H1 (cell line): ENCODE measurements around the gene PLIN1. TPM values are rescaled to one million over a fixed set of nuclear protein-coding genes. Genes with fewer than 3 reads are reported as not detected.

Source experiments
- CTCF ChIA-PET: fragments of 300-600 bp; sonication (Branson Sonifier 250); formaldehyde crosslinking; loops from one replicate; lab custom pipeline; 2021; ENCODE audit not compliant: partially characterized antibody; lab: Charles Lee
- POLR2A ChIA-PET: fragments of 300-600 bp; sonication (Branson Sonifier 250); formaldehyde crosslinking; loops from one replicate; lab custom pipeline; 2021; ENCODE audit warnings: inconsistent platforms; ENCODE audit not compliant: partially characterized antibody; lab: Charles Lee
- DNase-seq, 2 experiments: peaks; one replicate each; pipeline versions ENCODE4 v3.0.0 to v3.0.0-alpha.2; 2010 to 2022; ENCODE audit warnings: low spot score in 2 of 2, low read depth in 1 of 2, mixed read lengths in 1 of 2
- FAIRE-seq: peaks from 2 replicates; lab custom pipeline; 2011; peaks lifted over from hg19 to GRCh38; lab: Jason Lieb, UNC
- H2AFZ ChIP-seq: 2 replicates; pipeline ENCODE4 v1.8.1; 2012; ENCODE audit warnings: low read length, inconsistent platforms
- H2AK5ac ChIP-seq: 2 replicates; pipeline ENCODE4 v1.6.1; 2013; ENCODE audit warnings: low read depth, low read length
- H2BK120ac ChIP-seq: replicated peaks from 2 replicates; pipeline ENCODE3; 2013; ENCODE audit warnings: low read depth, low read length, inconsistent platforms
- H2BK12ac ChIP-seq: 2 replicates; pipeline ENCODE4 v1.6.1; 2013; ENCODE audit warnings: low read depth, low read length
- H2BK15ac ChIP-seq: 2 replicates; pipeline ENCODE4 v1.6.1; 2013; ENCODE audit warnings: low read length
- H2BK20ac ChIP-seq: 2 replicates; pipeline ENCODE4 v1.6.1; 2013; ENCODE audit warnings: low read length
- H2BK5ac ChIP-seq: 2 replicates; pipeline ENCODE4 v1.6.1; 2013; ENCODE audit warnings: low read depth, low read length
- H3K14ac ChIP-seq: 2 replicates; pipeline ENCODE4 v1.6.1; 2013; ENCODE audit warnings: inconsistent platforms; ENCODE audit not compliant: insufficient read length
- H3K18ac ChIP-seq: 2 replicates; pipeline ENCODE4 v1.6.1; 2013; ENCODE audit warnings: low read length; ENCODE audit errors: extremely low read depth
- H3K23ac ChIP-seq: 2 replicates; pipeline ENCODE4 v1.6.1; 2013; ENCODE audit warnings: inconsistent platforms; ENCODE audit not compliant: insufficient read length
- H3K23me2 ChIP-seq: 2 replicates; pipeline ENCODE4 v1.6.1; 2013; ENCODE audit warnings: low read depth, low read length
- H3K27ac ChIP-seq: 2 replicates; pipeline ENCODE4 v1.6.1; 2011; ENCODE audit warnings: low read depth, low read length, inconsistent platforms
- H3K27me3 ChIP-seq, 4 experiments: replicated peaks in 1 of 4; 1 replicate in 1 of 4; 2 replicates in 3 of 4; pipeline versions ENCODE4 v1.6.1 to v1.8.1; 2011 to 2013; ENCODE audit warnings: low read length in 3 of 4, mild to moderate bottlenecking in 3 of 4, inconsistent platforms in 2 of 4, mixed read lengths in 2 of 4, moderate library complexity in 1 of 4; ENCODE audit not compliant: control insufficient read depth in 3 of 4, insufficient read depth in 3 of 4; ENCODE audit errors: extremely low read depth in 1 of 4
- H3K36me3 ChIP-seq, 4 experiments: 2 replicates each; pipeline versions ENCODE4 v1.6.1 to v1.8.1; 2011 to 2013; ENCODE audit warnings: mild to moderate bottlenecking in 4 of 4, low read length in 3 of 4, moderate library complexity in 2 of 4, control low read depth in 1 of 4, inconsistent platforms in 1 of 4; ENCODE audit not compliant: insufficient read depth in 4 of 4, control insufficient read depth in 2 of 4
- H3K4ac ChIP-seq: replicated peaks from 2 replicates; pipeline ENCODE3; 2013; ENCODE audit warnings: low read length, low read depth, mixed read lengths, inconsistent platforms; ENCODE audit not compliant: insufficient read length
- H3K4me1 ChIP-seq, 4 experiments: replicated peaks in 1 of 4; 1 replicate in 1 of 4; 2 replicates in 3 of 4; pipeline versions ENCODE4 v1.6.1 to v1.8.1; 2011 to 2013; ENCODE audit warnings: low read length in 3 of 4, inconsistent platforms in 2 of 4, mixed read lengths in 1 of 4; ENCODE audit not compliant: insufficient read depth in 4 of 4, control insufficient read depth in 3 of 4
- H3K4me2 ChIP-seq, 2 experiments: 2 replicates each; pipeline versions ENCODE4 v1.6.1 to v1.8.1; 2011 to 2013; ENCODE audit warnings: low read depth in 2 of 2, low read length in 2 of 2, control low read depth in 1 of 2, inconsistent platforms in 1 of 2, mild to moderate bottlenecking in 1 of 2; ENCODE audit not compliant: insufficient read depth in 1 of 2
- H3K4me3 ChIP-seq, 4 experiments: fragments of 200-600, 300-600 bp in 1 of 4; sonication (generic), shearing (Covaris generic), sonication (Bioruptor Twin) in 1 of 4; 2 replicates each; pipeline versions ENCODE4 v1.5.1 to v1.8.1; 2011 to 2016; ENCODE audit warnings: low read length in 4 of 4, low read depth in 3 of 4, control low read depth in 2 of 4, inconsistent platforms in 2 of 4, mild to moderate bottlenecking in 2 of 4, mixed read lengths in 1 of 4, moderate library complexity in 1 of 4; ENCODE audit not compliant: insufficient read depth in 2 of 4; ENCODE audit errors: extremely low read depth in 1 of 4
- H3K56ac ChIP-seq: replicated peaks from 2 replicates; pipeline ENCODE3; 2013; ENCODE audit warnings: low read depth, mild to moderate bottlenecking, mixed read lengths, low read length, inconsistent platforms; ENCODE audit not compliant: insufficient read length
- H3K79me1 ChIP-seq: 2 replicates; pipeline ENCODE4 v1.6.1; 2013; ENCODE audit warnings: low read depth, low read length, control low read depth
- H3K79me2 ChIP-seq, 2 experiments: 2 replicates each; pipeline versions ENCODE4 v1.6.1 to v1.8.1; 2012 to 2013; ENCODE audit warnings: low read length in 2 of 2, mild to moderate bottlenecking in 2 of 2, inconsistent platforms in 1 of 2; ENCODE audit not compliant: insufficient read depth in 2 of 2, control insufficient read depth in 1 of 2
- H3K9ac ChIP-seq, 4 experiments: replicated peaks in 1 of 4; 1 replicate in 1 of 4; 2 replicates in 3 of 4; pipeline versions ENCODE4 v1.6.1 to v1.8.1; 2011 to 2013; ENCODE audit warnings: low read depth in 3 of 4, low read length in 3 of 4, control low read depth in 2 of 4, mild to moderate bottlenecking in 2 of 4, moderate library complexity in 2 of 4, inconsistent platforms in 1 of 4; ENCODE audit errors: extremely low read depth in 1 of 4
- H3K9me3 ChIP-seq, 2 experiments: 2 replicates each; pipeline versions ENCODE4 v1.6.1 to v1.8.1; 2012 to 2013; ENCODE audit warnings: mild to moderate bottlenecking in 2 of 2, moderate library complexity in 2 of 2, control low read depth in 1 of 2, inconsistent platforms in 1 of 2, low read depth in 1 of 2, low read length in 1 of 2, mixed read lengths in 1 of 2; ENCODE audit not compliant: insufficient read depth in 2 of 2
- H4K20me1 ChIP-seq, 2 experiments: replicated peaks in 1 of 2; 2 replicates each; pipeline versions ENCODE3 to v1.8.1; 2011 to 2013; ENCODE audit warnings: inconsistent platforms in 2 of 2, low read length in 2 of 2, mild to moderate bottlenecking in 1 of 2; ENCODE audit not compliant: insufficient read depth in 2 of 2, control insufficient read depth in 1 of 2
- H4K5ac ChIP-seq: 2 replicates; pipeline ENCODE4 v1.6.1; 2013; ENCODE audit warnings: low read length, low read depth, mixed read lengths, inconsistent platforms; ENCODE audit not compliant: insufficient read length
- H4K8ac ChIP-seq: 2 replicates; pipeline ENCODE4 v1.8.0; 2013; ENCODE audit warnings: mild to moderate bottlenecking, moderate library complexity, low read length, inconsistent platforms; ENCODE audit not compliant: insufficient read depth; ENCODE audit errors: extremely low read depth
- H4K91ac ChIP-seq: replicated peaks from 2 replicates; pipeline ENCODE3; 2013; ENCODE audit warnings: low read length, mixed read lengths, inconsistent platforms; ENCODE audit not compliant: insufficient read length
- ASH2L ChIP-seq: fragments of 200-600, 300-600 bp; sonication (generic); IDR thresholded peaks from one replicate; pipeline ENCODE4 v1.7.1; 2017; ENCODE audit warnings: low read length
- EP300 ChIP-seq, 2 experiments: IDR thresholded peaks; 1 replicate in 1 of 2; 2 replicates in 1 of 2; pipeline ENCODE4 v1.6.1; 2011 to 2012; ENCODE audit warnings: low read depth in 2 of 2, low read length in 2 of 2, mild to moderate bottlenecking in 2 of 2, borderline replicate concordance in 1 of 2, inconsistent platforms in 1 of 2, moderate library complexity in 1 of 2
- EZH2 ChIP-seq: fragments of 200-600 bp; sonication (generic); IDR thresholded peaks from 2 replicates; pipeline ENCODE4 v1.7.1; 2012; ENCODE audit warnings: low read depth, mild to moderate bottlenecking, moderate library complexity, low read length, inconsistent platforms; ENCODE audit not compliant: severe bottlenecking
- HDAC2 ChIP-seq, 2 experiments: fragments of 300-600 bp in 1 of 2; sonication (generic) in 1 of 2; IDR thresholded peaks; 2 replicates each; pipeline ENCODE4 v1.6.1; 2011 to 2012; ENCODE audit warnings: low read depth in 2 of 2, low read length in 2 of 2, mild to moderate bottlenecking in 2 of 2, moderate library complexity in 2 of 2, borderline replicate concordance in 1 of 2, inconsistent platforms in 1 of 2
- RBBP5 ChIP-seq: IDR thresholded peaks from 2 replicates; pipeline ENCODE4 v1.7.1; 2012; ENCODE audit warnings: low read depth, mild to moderate bottlenecking, inconsistent platforms, low read length, moderate library complexity, borderline replicate concordance
- SIN3A ChIP-seq, 2 experiments: IDR thresholded peaks in 1 of 2; conservative IDR thresholded peaks in 1 of 2; 2 replicates each; pipeline ENCODE4 v1.6.1; 2011 to 2012; ENCODE audit warnings: low read length in 2 of 2, improper control_type of control experiment in 1 of 2, low read depth in 1 of 2, mild to moderate bottlenecking in 1 of 2
- SP1 ChIP-seq: IDR thresholded peaks from 2 replicates; pipeline ENCODE4 v1.6.1; 2011; ENCODE audit warnings: low read depth, low read length
- SRF ChIP-seq: IDR thresholded peaks from 2 replicates; pipeline ENCODE4 v1.6.1; 2011; ENCODE audit warnings: mild to moderate bottlenecking, low read depth, low read length, moderate library complexity
- TCF12 ChIP-seq: IDR thresholded peaks from 2 replicates; pipeline ENCODE4 v1.6.1; 2011; ENCODE audit warnings: low read depth, mild to moderate bottlenecking, low read length
- WGBS, 2 experiments: shearing (Covaris generic) in 1 of 2; methylation state at CpG; one replicate each; pipeline versions ENCODE4 v1.1.6 to v1.1.7; 2013 to 2015; ENCODE audit warnings: low lambda C conversion rate in 2 of 2, mixed read lengths in 2 of 2, inconsistent platforms in 1 of 2, low coverage in 1 of 2, missing lambda C conversion rate in 1 of 2; ENCODE audit not compliant: insufficient replicate concordance in 2 of 2, insufficient coverage in 1 of 2, insufficient read length in 1 of 2; ENCODE audit errors: extremely low coverage in 1 of 2, missing lambda C conversion rate in 1 of 2; 5-methylcytosine and 5-hydroxymethylcytosine counted together
- polyA plus RNA-seq, 7 experiments: library from polyadenylated mRNA; depleted of rRNA in 3 of 7; stranded (reverse) in 5 of 7; unstranded in 2 of 7; fragments of >200 nt in 5 of 7; fragments of 200-250 nt in 2 of 7; gene quantifications; 1 replicate in 5 of 7; 2 replicates in 1 of 7; 4 replicates in 1 of 7; pipeline versions ENCODE4 v1.2.1 to v1.2.3, GENCODE V29; 2011 to 2013; ENCODE audit warnings: missing spikeins in 2 of 7, mixed read lengths in 2 of 7
- total RNA-seq: library from RNA; stranded (reverse); fragmentation: NEBNext Ultra II Directional; extraction: Animal tissue kit (Norgen Biotek cat#: 25700); gene quantifications from 2 replicates; pipeline ENCODE4 v1.2.1, GENCODE V29; 2021

PLIN1 gene
- total and polyA plus RNA-seq, 2 of the 8 experiments (the other 6 are each of a cell fraction or from before 2014, with no cell fraction given) = 0.33 TPM; not detected in 1

GRCh38 chr15:89654847-89655805 lies 24.0 kb downstream of the PLIN1 start, which contains the start of gene KIF7:
KIF7 (minus strand) TSS chr15:89655467; CDS start chr15:89652930, 2,537 bp downstream.
- H2BK20ac ChIP-seq = no peak within 1 kb of the TSS
- no peak within 1 kb of the TSS for H3K4ac ChIP-seq
- H3K4me3 ChIP-seq = peak within 1 kb of the TSS; percentile 72 to 92 (median 82)
- H3K56ac ChIP-seq = no peak within 1 kb of the TSS
- peaks cover 0 to 8% of the 10 kb centered on the region in 2 experiments; a peak in 2 of 4 replicates for H3K79me2 ChIP-seq
- H2BK5ac ChIP-seq = no peak within 1 kb of the TSS
- H2BK12ac ChIP-seq = no peak within 1 kb of the TSS
- H3K9me3 ChIP-seq = no peaks in the 10 kb centered on the region
- peaks cover 3 to 5% of the 10 kb centered on the region in 2 experiments for H4K20me1 ChIP-seq
- peaks cover 8% of the 10 kb centered on the region; the same call in 1 of the 2 replicates for H3K79me1 ChIP-seq
- peak within 1 kb of the TSS; percentile 65 to 81 (median 77) for H3K9ac ChIP-seq
- H3K36me3 ChIP-seq = no peaks in the 10 kb centered on the region
- H3K23ac ChIP-seq = no peak within 1 kb of the TSS
- H2BK15ac ChIP-seq = no peak within 1 kb of the TSS
- H2AK5ac ChIP-seq = no peak within 1 kb of the TSS
- ChIA-PET CTCF (interaction anchor here (0.6 to 1.3 kb wide), 2 partner anchors 10 to 1179 kb away, joined by 3 to 6 read pairs; no protein-coding TSS in a partner anchor), POLR2A (interaction anchor here (0.6 to 1.8 kb wide), 3 partner anchors 10 to 448 kb away, joined by 3 to 9 read pairs (median 4); no protein-coding TSS in a partner anchor)
- WGBS, 2 experiments = 2% methylated on average over 74 of the region's 87 CpGs; no CpG with 5 or more reads in 1 of the 2 experiments
- peak within 1 kb of the TSS; percentile 94 to 99 for H3K4me2 ChIP-seq
- no peak within 1 kb of the TSS for H2BK120ac ChIP-seq
- DNase-seq = peak; percentile 31 to 87
- no peak within 1 kb of the TSS for H3K14ac ChIP-seq
- peaks cover 0 to 2% (median under 1%) of the 10 kb centered on the region in 4 experiments; a peak in 2 of 7 replicates for H3K4me1 ChIP-seq
- FAIRE-seq = no peak
- H4K91ac ChIP-seq = no peak within 1 kb of the TSS
- peak within 1 kb of the TSS; percentile 26; the same call in 1 of the 2 replicates for H3K18ac ChIP-seq
- H4K5ac ChIP-seq = no peak within 1 kb of the TSS
- H3K27ac ChIP-seq = no peak within 1 kb of the TSS
- peak within 1 kb of the TSS; percentile 37 for H2AFZ ChIP-seq
- peak within 1 kb of the TSS; percentile 94 for H4K8ac ChIP-seq
- peaks cover 5% of the 10 kb centered on the region; the same call in 1 of the 2 replicates for H3K23me2 ChIP-seq
- no peaks in the 10 kb centered on the region; a peak in 1 of 7 replicates for H3K27me3 ChIP-seq
- TF ChIP-seq EP300 (IDR thresholded peaks at IDR 0.05; ENCODE audit: borderline replicate concordance in 1 of 2, low read depth in 2 of 2, low read length in 2 of 2) = no peak
- no peak for TF ChIP-seq EZH2
- no peak for TF ChIP-seq HDAC2 (IDR thresholded peaks at IDR 0.05; ENCODE audit: borderline replicate concordance in 1 of 2, low read depth in 2 of 2, low read length in 2 of 2)
- no peak for TF ChIP-seq ASH2L
- TF ChIP-seq RBBP5 = no peak
- no peak for TF ChIP-seq TCF12
- no peak for TF ChIP-seq SP1
- peak; percentile 41 to 70; a peak in 2 of 4 replicates for TF ChIP-seq SIN3A (conservative IDR thresholded peaks at IDR 0.05 in 1 of 2, IDR thresholded peaks at IDR 0.05 in 1 of 2; ENCODE audit: low read depth in 1 of 2, low read length in 2 of 2)
- TF ChIP-seq SRF = peak; percentile 50; the same call in 1 of the 2 replicates
